GM12892 (cell line): Measurements from ENCODE around the gene STRBP.

Experiments used
- POLR2A ChIP-seq: IDR thresholded peaks from 2 replicates; pipeline ENCODE4 v1.6.1; 2011; ENCODE audit warnings: low read depth, low read length, control low read depth
- POLR2AphosphoS5 ChIP-seq: IDR thresholded peaks from 2 replicates; pipeline ENCODE4 v1.6.1; 2011; ENCODE audit warnings: low read depth, low read length, control low read depth
- TAF1 ChIP-seq: IDR thresholded peaks from 2 replicates; pipeline ENCODE4 v1.6.1; 2011; ENCODE audit warnings: low read depth, mild to moderate bottlenecking, control low read depth, low read length, borderline replicate concordance

DNA sequence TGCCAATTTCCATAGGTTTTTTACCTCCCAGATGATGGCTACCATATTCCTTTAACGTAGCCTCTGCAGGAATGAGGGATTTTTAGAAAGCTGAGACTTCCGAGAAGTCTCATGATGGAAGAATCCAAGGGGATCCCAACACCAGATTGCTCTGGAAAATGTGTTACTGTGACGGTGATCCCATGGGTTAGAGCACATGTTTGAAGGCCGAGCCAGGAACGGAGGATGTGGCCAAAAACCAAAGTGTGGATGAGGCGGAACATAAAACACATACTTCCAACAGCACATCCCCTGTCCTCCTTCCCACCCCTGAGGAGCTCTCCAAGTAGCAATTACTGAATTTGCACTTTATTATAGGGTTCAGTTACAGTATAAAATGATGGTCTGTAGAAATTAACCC is 152.3 kb downstream of the STRBP start:
- TF ChIP-seq TAF1 (no peak), POLR2AphosphoS5 (no peak), POLR2A (no peak)
